H1 (cell line): ENCODE measurements around the gene AMBP. TPM values are rescaled to one million over a fixed set of nuclear protein-coding genes. Genes with fewer than 3 reads are reported as not detected.

Source experiments
- CTCF ChIA-PET: fragments of 300-600 bp; sonication (Branson Sonifier 250); formaldehyde crosslinking; loops from one replicate; lab custom pipeline; 2021; ENCODE audit not compliant: partially characterized antibody; lab: Charles Lee
- POLR2A ChIA-PET: fragments of 300-600 bp; sonication (Branson Sonifier 250); formaldehyde crosslinking; loops from one replicate; lab custom pipeline; 2021; ENCODE audit warnings: inconsistent platforms; ENCODE audit not compliant: partially characterized antibody; lab: Charles Lee
- DNase-seq, 2 experiments: peaks; one replicate each; pipeline versions ENCODE4 v3.0.0 to v3.0.0-alpha.2; 2010 to 2022; ENCODE audit warnings: low spot score in 2 of 2, low read depth in 1 of 2, mixed read lengths in 1 of 2
- FAIRE-seq: peaks from 2 replicates; lab custom pipeline; 2011; peaks lifted over from hg19 to GRCh38; lab: Jason Lieb, UNC
- H2AFZ ChIP-seq: 2 replicates; pipeline ENCODE4 v1.8.1; 2012; ENCODE audit warnings: low read length, inconsistent platforms
- H2AK5ac ChIP-seq: 2 replicates; pipeline ENCODE4 v1.6.1; 2013; ENCODE audit warnings: low read depth, low read length
- H2BK120ac ChIP-seq: replicated peaks from 2 replicates; pipeline ENCODE3; 2013; ENCODE audit warnings: low read depth, low read length, inconsistent platforms
- H2BK12ac ChIP-seq: 2 replicates; pipeline ENCODE4 v1.6.1; 2013; ENCODE audit warnings: low read depth, low read length
- H2BK15ac ChIP-seq: 2 replicates; pipeline ENCODE4 v1.6.1; 2013; ENCODE audit warnings: low read length
- H2BK20ac ChIP-seq: 2 replicates; pipeline ENCODE4 v1.6.1; 2013; ENCODE audit warnings: low read length
- H2BK5ac ChIP-seq: 2 replicates; pipeline ENCODE4 v1.6.1; 2013; ENCODE audit warnings: low read depth, low read length
- H3K14ac ChIP-seq: 2 replicates; pipeline ENCODE4 v1.6.1; 2013; ENCODE audit warnings: inconsistent platforms; ENCODE audit not compliant: insufficient read length
- H3K18ac ChIP-seq: 2 replicates; pipeline ENCODE4 v1.6.1; 2013; ENCODE audit warnings: low read length; ENCODE audit errors: extremely low read depth
- H3K23ac ChIP-seq: 2 replicates; pipeline ENCODE4 v1.6.1; 2013; ENCODE audit warnings: inconsistent platforms; ENCODE audit not compliant: insufficient read length
- H3K23me2 ChIP-seq: 2 replicates; pipeline ENCODE4 v1.6.1; 2013; ENCODE audit warnings: low read depth, low read length
- H3K27ac ChIP-seq: 2 replicates; pipeline ENCODE4 v1.6.1; 2011; ENCODE audit warnings: low read depth, low read length, inconsistent platforms
- H3K27me3 ChIP-seq, 4 experiments: replicated peaks in 1 of 4; 1 replicate in 1 of 4; 2 replicates in 3 of 4; pipeline versions ENCODE4 v1.6.1 to v1.8.1; 2011 to 2013; ENCODE audit warnings: low read length in 3 of 4, mild to moderate bottlenecking in 3 of 4, inconsistent platforms in 2 of 4, mixed read lengths in 2 of 4, moderate library complexity in 1 of 4; ENCODE audit not compliant: control insufficient read depth in 3 of 4, insufficient read depth in 3 of 4; ENCODE audit errors: extremely low read depth in 1 of 4
- H3K36me3 ChIP-seq, 4 experiments: 2 replicates each; pipeline versions ENCODE4 v1.6.1 to v1.8.1; 2011 to 2013; ENCODE audit warnings: mild to moderate bottlenecking in 4 of 4, low read length in 3 of 4, moderate library complexity in 2 of 4, control low read depth in 1 of 4, inconsistent platforms in 1 of 4; ENCODE audit not compliant: insufficient read depth in 4 of 4, control insufficient read depth in 2 of 4
- H3K4ac ChIP-seq: replicated peaks from 2 replicates; pipeline ENCODE3; 2013; ENCODE audit warnings: low read length, low read depth, mixed read lengths, inconsistent platforms; ENCODE audit not compliant: insufficient read length
- H3K4me1 ChIP-seq, 4 experiments: replicated peaks in 1 of 4; 1 replicate in 1 of 4; 2 replicates in 3 of 4; pipeline versions ENCODE4 v1.6.1 to v1.8.1; 2011 to 2013; ENCODE audit warnings: low read length in 3 of 4, inconsistent platforms in 2 of 4, mixed read lengths in 1 of 4; ENCODE audit not compliant: insufficient read depth in 4 of 4, control insufficient read depth in 3 of 4
- H3K4me2 ChIP-seq, 2 experiments: 2 replicates each; pipeline versions ENCODE4 v1.6.1 to v1.8.1; 2011 to 2013; ENCODE audit warnings: low read depth in 2 of 2, low read length in 2 of 2, control low read depth in 1 of 2, inconsistent platforms in 1 of 2, mild to moderate bottlenecking in 1 of 2; ENCODE audit not compliant: insufficient read depth in 1 of 2
- H3K4me3 ChIP-seq, 4 experiments: fragments of 200-600, 300-600 bp in 1 of 4; sonication (generic), shearing (Covaris generic), sonication (Bioruptor Twin) in 1 of 4; 2 replicates each; pipeline versions ENCODE4 v1.5.1 to v1.8.1; 2011 to 2016; ENCODE audit warnings: low read length in 4 of 4, low read depth in 3 of 4, control low read depth in 2 of 4, inconsistent platforms in 2 of 4, mild to moderate bottlenecking in 2 of 4, mixed read lengths in 1 of 4, moderate library complexity in 1 of 4; ENCODE audit not compliant: insufficient read depth in 2 of 4; ENCODE audit errors: extremely low read depth in 1 of 4
- H3K56ac ChIP-seq: replicated peaks from 2 replicates; pipeline ENCODE3; 2013; ENCODE audit warnings: low read depth, mild to moderate bottlenecking, mixed read lengths, low read length, inconsistent platforms; ENCODE audit not compliant: insufficient read length
- H3K79me1 ChIP-seq: 2 replicates; pipeline ENCODE4 v1.6.1; 2013; ENCODE audit warnings: low read depth, low read length, control low read depth
- H3K79me2 ChIP-seq, 2 experiments: 2 replicates each; pipeline versions ENCODE4 v1.6.1 to v1.8.1; 2012 to 2013; ENCODE audit warnings: low read length in 2 of 2, mild to moderate bottlenecking in 2 of 2, inconsistent platforms in 1 of 2; ENCODE audit not compliant: insufficient read depth in 2 of 2, control insufficient read depth in 1 of 2
- H3K9ac ChIP-seq, 4 experiments: replicated peaks in 1 of 4; 1 replicate in 1 of 4; 2 replicates in 3 of 4; pipeline versions ENCODE4 v1.6.1 to v1.8.1; 2011 to 2013; ENCODE audit warnings: low read depth in 3 of 4, low read length in 3 of 4, control low read depth in 2 of 4, mild to moderate bottlenecking in 2 of 4, moderate library complexity in 2 of 4, inconsistent platforms in 1 of 4; ENCODE audit errors: extremely low read depth in 1 of 4
- H3K9me3 ChIP-seq, 2 experiments: 2 replicates each; pipeline versions ENCODE4 v1.6.1 to v1.8.1; 2012 to 2013; ENCODE audit warnings: mild to moderate bottlenecking in 2 of 2, moderate library complexity in 2 of 2, control low read depth in 1 of 2, inconsistent platforms in 1 of 2, low read depth in 1 of 2, low read length in 1 of 2, mixed read lengths in 1 of 2; ENCODE audit not compliant: insufficient read depth in 2 of 2
- H4K20me1 ChIP-seq, 2 experiments: replicated peaks in 1 of 2; 2 replicates each; pipeline versions ENCODE3 to v1.8.1; 2011 to 2013; ENCODE audit warnings: inconsistent platforms in 2 of 2, low read length in 2 of 2, mild to moderate bottlenecking in 1 of 2; ENCODE audit not compliant: insufficient read depth in 2 of 2, control insufficient read depth in 1 of 2
- H4K5ac ChIP-seq: 2 replicates; pipeline ENCODE4 v1.6.1; 2013; ENCODE audit warnings: low read length, low read depth, mixed read lengths, inconsistent platforms; ENCODE audit not compliant: insufficient read length
- H4K8ac ChIP-seq: 2 replicates; pipeline ENCODE4 v1.8.0; 2013; ENCODE audit warnings: mild to moderate bottlenecking, moderate library complexity, low read length, inconsistent platforms; ENCODE audit not compliant: insufficient read depth; ENCODE audit errors: extremely low read depth
- H4K91ac ChIP-seq: replicated peaks from 2 replicates; pipeline ENCODE3; 2013; ENCODE audit warnings: low read length, mixed read lengths, inconsistent platforms; ENCODE audit not compliant: insufficient read length
- ASH2L ChIP-seq: fragments of 200-600, 300-600 bp; sonication (generic); IDR thresholded peaks from one replicate; pipeline ENCODE4 v1.7.1; 2017; ENCODE audit warnings: low read length
- BRCA1 ChIP-seq: IDR thresholded peaks from 2 replicates; pipeline ENCODE4 v1.6.1; 2012; ENCODE audit warnings: low read depth, low read length, improper control_type of control experiment
- CREB1 ChIP-seq: IDR thresholded peaks from 2 replicates; pipeline ENCODE4 v1.6.1; 2012; ENCODE audit warnings: inconsistent platforms
- EGR1 ChIP-seq: IDR thresholded peaks from 2 replicates; pipeline ENCODE4 v1.6.1; 2011; ENCODE audit warnings: low read depth, low read length, borderline replicate concordance
- EZH2 ChIP-seq: fragments of 200-600 bp; sonication (generic); IDR thresholded peaks from 2 replicates; pipeline ENCODE4 v1.7.1; 2012; ENCODE audit warnings: low read depth, mild to moderate bottlenecking, moderate library complexity, low read length, inconsistent platforms; ENCODE audit not compliant: severe bottlenecking
- GTF2F1 ChIP-seq: IDR thresholded peaks from 2 replicates; pipeline ENCODE4 v1.6.1; 2012; ENCODE audit warnings: low read depth, low read length, improper control_type of control experiment, borderline replicate concordance
- KDM1A ChIP-seq: fragments of 200-600, 300-600 bp; sonication (generic); IDR thresholded peaks from 2 replicates; pipeline ENCODE4 v1.7.1; 2016; ENCODE audit warnings: mild to moderate bottlenecking, low read length, borderline replicate concordance
- KDM5A ChIP-seq: fragments of 200-600 bp; IDR thresholded peaks from 2 replicates; pipeline ENCODE4 v1.7.1; 2012; ENCODE audit warnings: mild to moderate bottlenecking, low read length, inconsistent platforms, mixed read lengths
- PHF8 ChIP-seq: fragments of 200-600 bp; sonication (generic); conservative IDR thresholded peaks from 2 replicates; pipeline ENCODE4 v1.7.1; 2012; ENCODE audit warnings: low read depth, mild to moderate bottlenecking, inconsistent platforms, low read length, moderate library complexity
- POLR2A ChIP-seq, 2 experiments: IDR thresholded peaks; 1 replicate in 1 of 2; 2 replicates in 1 of 2; pipeline ENCODE4 v1.6.1; 2011; ENCODE audit warnings: low read depth in 2 of 2, low read length in 2 of 2, mild to moderate bottlenecking in 2 of 2; ENCODE audit errors: control extremely low read depth in 1 of 2
- SP1 ChIP-seq: IDR thresholded peaks from 2 replicates; pipeline ENCODE4 v1.6.1; 2011; ENCODE audit warnings: low read depth, low read length
- SP2 ChIP-seq: IDR thresholded peaks from 2 replicates; pipeline ENCODE4 v1.6.1; 2012; ENCODE audit warnings: mild to moderate bottlenecking, low read length, inconsistent platforms
- TCF12 ChIP-seq: IDR thresholded peaks from 2 replicates; pipeline ENCODE4 v1.6.1; 2011; ENCODE audit warnings: low read depth, mild to moderate bottlenecking, low read length
- WGBS, 2 experiments: shearing (Covaris generic) in 1 of 2; methylation state at CpG; one replicate each; pipeline versions ENCODE4 v1.1.6 to v1.1.7; 2013 to 2015; ENCODE audit warnings: low lambda C conversion rate in 2 of 2, mixed read lengths in 2 of 2, inconsistent platforms in 1 of 2, low coverage in 1 of 2, missing lambda C conversion rate in 1 of 2; ENCODE audit not compliant: insufficient replicate concordance in 2 of 2, insufficient coverage in 1 of 2, insufficient read length in 1 of 2; ENCODE audit errors: extremely low coverage in 1 of 2, missing lambda C conversion rate in 1 of 2; 5-methylcytosine and 5-hydroxymethylcytosine counted together
- polyA plus RNA-seq, 7 experiments: library from polyadenylated mRNA; depleted of rRNA in 3 of 7; stranded (reverse) in 5 of 7; unstranded in 2 of 7; fragments of >200 nt in 5 of 7; fragments of 200-250 nt in 2 of 7; gene quantifications; 1 replicate in 5 of 7; 2 replicates in 1 of 7; 4 replicates in 1 of 7; pipeline versions ENCODE4 v1.2.1 to v1.2.3, GENCODE V29; 2011 to 2013; ENCODE audit warnings: missing spikeins in 2 of 7, mixed read lengths in 2 of 7
- total RNA-seq: library from RNA; stranded (reverse); fragmentation: NEBNext Ultra II Directional; extraction: Animal tissue kit (Norgen Biotek cat#: 25700); gene quantifications from 2 replicates; pipeline ENCODE4 v1.2.1, GENCODE V29; 2021
- TF ChIP-seq, protein P1 (sequence below): IDR thresholded peaks from 2 replicates; pipeline ENCODE4 v1.6.1; 2012; ENCODE audit warnings: low read length, inconsistent platforms

Gene AMBP
- total and polyA plus RNA-seq, 2 of the 8 experiments (the other 6 are each of a cell fraction or from before 2014, with no cell fraction given) = 3.0 to 4.0 TPM

DNA sequence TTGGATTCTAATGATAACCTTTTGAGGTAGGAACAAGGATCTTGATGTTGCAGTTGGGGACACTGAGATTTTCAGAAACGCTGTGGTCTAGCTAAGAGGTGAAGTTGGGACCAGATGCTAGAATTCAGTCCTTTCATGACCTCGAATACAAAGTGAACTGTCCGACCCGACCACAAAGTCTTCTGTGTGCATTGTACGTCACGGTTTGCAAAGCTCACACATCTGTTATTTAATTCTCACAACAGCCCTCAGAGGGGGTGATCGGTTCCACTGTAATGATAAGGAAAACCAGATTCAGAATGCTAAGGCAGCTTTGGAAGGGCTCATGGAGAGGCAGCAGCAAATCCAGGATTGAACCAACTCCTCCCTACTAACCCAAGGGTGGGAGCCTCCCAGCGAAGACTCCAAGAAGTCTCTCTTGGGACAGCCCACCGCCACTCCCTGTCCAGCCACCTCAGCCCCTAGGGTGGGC, 37.6 kb upstream of the AMBP start:
- H3K9me3 ChIP-seq = no peaks in the 10 kb centered on the region
- H2BK12ac ChIP-seq = no peak overlapping the region
- no peak overlapping the region for H2BK15ac ChIP-seq
- no peak for DNase-seq
- peak overlapping the region; percentile 59; the same call in 1 of the 2 replicates for H4K8ac ChIP-seq
- H2AFZ ChIP-seq = no peak overlapping the region
- H3K23ac ChIP-seq = no peak overlapping the region
- peaks cover 0 to 2% of the 10 kb centered on the region in 2 experiments for H4K20me1 ChIP-seq
- H2BK120ac ChIP-seq = no peak overlapping the region
- H3K27ac ChIP-seq = no peak overlapping the region
- no peak overlapping the region for H2BK20ac ChIP-seq
- no peaks in the 10 kb centered on the region for H3K36me3 ChIP-seq
- peaks cover 0 to 3% (median 1%) of the 10 kb centered on the region in 4 experiments; a peak in 2 of 7 replicates for H3K27me3 ChIP-seq
- peaks cover 0 to 4% (median 1%) of the 10 kb centered on the region in 4 experiments; a peak in 3 of 7 replicates for H3K4me1 ChIP-seq
- H3K23me2 ChIP-seq = peaks cover 1% of the 10 kb centered on the region; the same call in 1 of the 2 replicates
- H3K79me2 ChIP-seq = no peaks in the 10 kb centered on the region
- no peak overlapping the region for H3K4ac ChIP-seq
- no peak overlapping the region for H2AK5ac ChIP-seq
- no peak overlapping the region for H3K4me2 ChIP-seq
- ChIA-PET CTCF (interaction anchor here (0.7 to 17.7 kb wide), 10 partner anchors 7 to 192 kb away, joined by 3 to 205 read pairs (median 4); no protein-coding TSS in a partner anchor), POLR2A (interaction anchor here (0.6 kb wide), 1 partner anchor 179 kb away, joined by 3 read pairs; no protein-coding TSS in a partner anchor)
- no peak overlapping the region for H3K14ac ChIP-seq
- no peak overlapping the region for H2BK5ac ChIP-seq
- no peak overlapping the region for H3K18ac ChIP-seq
- FAIRE-seq = no peak
- H3K56ac ChIP-seq = no peak overlapping the region
- no peak overlapping the region for H4K5ac ChIP-seq
- no peak overlapping the region for H4K91ac ChIP-seq
- no peak overlapping the region for H3K9ac ChIP-seq
- WGBS, 2 experiments = 87% methylated on average over 9 of the region's 9 CpGs; no CpG with 5 or more reads in 1 of the 2 experiments
- H3K79me1 ChIP-seq = no peaks in the 10 kb centered on the region
- no peak overlapping the region for H3K4me3 ChIP-seq
- TF ChIP-seq EZH2 (no peak), BRCA1 (no peak), PHF8 (no peak), CREB1 (no peak), TCF12 (no peak), KDM1A (no peak), KDM5A (no peak), GTF2F1 (no peak), ASH2L (no peak), POLR2A (IDR thresholded peaks at IDR 0.05; ENCODE audit: control extremely low read depth in 1 of 2, low read depth in 2 of 2, low read length in 2 of 2) (no peak), EGR1 (no peak), SP1 (no peak), SP2 (no peak)
- TF ChIP-seq, protein P1, sequence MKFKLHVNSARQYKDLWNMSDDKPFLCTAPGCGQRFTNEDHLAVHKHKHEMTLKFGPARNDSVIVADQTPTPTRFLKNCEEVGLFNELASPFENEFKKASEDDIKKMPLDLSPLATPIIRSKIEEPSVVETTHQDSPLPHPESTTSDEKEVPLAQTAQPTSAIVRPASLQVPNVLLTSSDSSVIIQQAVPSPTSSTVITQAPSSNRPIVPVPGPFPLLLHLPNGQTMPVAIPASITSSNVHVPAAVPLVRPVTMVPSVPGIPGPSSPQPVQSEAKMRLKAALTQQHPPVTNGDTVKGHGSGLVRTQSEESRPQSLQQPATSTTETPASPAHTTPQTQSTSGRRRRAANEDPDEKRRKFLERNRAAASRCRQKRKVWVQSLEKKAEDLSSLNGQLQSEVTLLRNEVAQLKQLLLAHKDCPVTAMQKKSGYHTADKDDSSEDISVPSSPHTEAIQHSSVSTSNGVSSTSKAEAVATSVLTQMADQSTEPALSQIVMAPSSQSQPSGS = no peak
